ENCODE results near the gene MAP3K4.

DNA sequence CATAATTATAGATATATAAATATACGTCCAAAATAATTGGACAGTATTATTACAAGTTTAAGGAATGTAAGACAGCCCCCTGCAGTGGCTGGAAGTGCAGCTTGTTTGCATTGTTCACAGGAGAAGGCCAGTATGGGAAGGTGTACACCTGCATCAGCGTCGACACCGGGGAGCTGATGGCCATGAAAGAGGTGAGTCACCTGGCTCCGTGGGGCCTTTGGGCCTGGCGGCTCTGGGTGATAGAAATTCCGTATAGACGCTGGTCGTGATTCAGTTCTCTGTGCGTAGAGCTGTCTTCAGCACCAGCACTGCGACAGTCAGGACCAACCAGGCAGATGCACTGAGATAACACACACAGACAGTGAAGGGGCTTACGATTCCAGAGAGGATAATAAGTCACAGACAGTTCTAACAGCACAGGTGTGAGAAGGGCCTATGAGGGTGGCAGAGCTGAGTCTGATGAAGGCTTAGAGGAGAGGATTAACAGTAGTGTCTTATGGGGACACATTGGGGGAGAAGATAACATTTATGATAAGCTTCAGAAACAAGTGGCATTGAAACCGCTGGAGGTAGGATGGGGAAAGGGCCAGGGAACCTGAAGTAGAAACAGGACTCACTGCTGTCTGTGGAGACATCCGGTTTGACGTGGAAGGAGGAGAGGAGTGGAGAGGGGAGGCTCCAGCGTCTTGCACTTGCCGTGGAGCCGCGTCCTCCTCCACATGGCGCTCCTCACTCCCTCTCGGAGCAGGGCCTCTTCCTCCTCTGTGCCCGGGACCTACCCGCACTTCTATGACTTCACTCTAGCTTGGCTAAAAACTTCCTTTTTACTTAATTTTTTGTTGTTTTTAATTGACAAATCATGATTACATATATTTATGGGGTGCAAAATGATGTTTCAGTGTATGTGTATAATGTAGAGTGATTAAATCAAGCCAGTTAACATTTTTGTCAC lies 116.5 kb downstream of the MAP3K4 start:
- no peak for TF ChIP-seq POLR2AphosphoS5 (IDR thresholded peaks at IDR 0.05; ENCODE audit: insufficient read depth in 1 of 2, low read depth in 1 of 2)
- TF ChIP-seq, protein P1, sequence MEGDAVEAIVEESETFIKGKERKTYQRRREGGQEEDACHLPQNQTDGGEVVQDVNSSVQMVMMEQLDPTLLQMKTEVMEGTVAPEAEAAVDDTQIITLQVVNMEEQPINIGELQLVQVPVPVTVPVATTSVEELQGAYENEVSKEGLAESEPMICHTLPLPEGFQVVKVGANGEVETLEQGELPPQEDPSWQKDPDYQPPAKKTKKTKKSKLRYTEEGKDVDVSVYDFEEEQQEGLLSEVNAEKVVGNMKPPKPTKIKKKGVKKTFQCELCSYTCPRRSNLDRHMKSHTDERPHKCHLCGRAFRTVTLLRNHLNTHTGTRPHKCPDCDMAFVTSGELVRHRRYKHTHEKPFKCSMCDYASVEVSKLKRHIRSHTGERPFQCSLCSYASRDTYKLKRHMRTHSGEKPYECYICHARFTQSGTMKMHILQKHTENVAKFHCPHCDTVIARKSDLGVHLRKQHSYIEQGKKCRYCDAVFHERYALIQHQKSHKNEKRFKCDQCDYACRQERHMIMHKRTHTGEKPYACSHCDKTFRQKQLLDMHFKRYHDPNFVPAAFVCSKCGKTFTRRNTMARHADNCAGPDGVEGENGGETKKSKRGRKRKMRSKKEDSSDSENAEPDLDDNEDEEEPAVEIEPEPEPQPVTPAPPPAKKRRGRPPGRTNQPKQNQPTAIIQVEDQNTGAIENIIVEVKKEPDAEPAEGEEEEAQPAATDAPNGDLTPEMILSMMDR (IDR thresholded peaks at IDR 0.05), result no peak

All from vagina (tissue), 2 donors.